ENCODE measurements around the gene NASP.

DNA sequence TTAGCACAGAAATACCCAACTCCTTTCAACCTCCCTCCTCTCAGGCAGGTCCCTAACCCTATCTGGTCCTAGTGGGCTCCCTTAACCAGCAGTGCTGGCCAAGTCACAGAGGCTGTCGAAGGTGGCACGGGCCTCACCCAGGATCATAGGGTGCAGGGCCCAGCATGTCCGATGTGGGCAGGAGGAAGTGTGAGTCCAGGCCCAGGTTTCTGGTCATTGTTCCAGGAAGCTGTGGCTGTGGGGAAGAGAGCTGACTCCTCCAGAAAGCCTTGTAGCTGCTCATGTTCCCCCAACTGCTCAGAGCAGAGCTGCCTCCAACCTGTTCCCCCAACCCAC, 37.6 kb downstream of the NASP start:
- TF ChIP-seq, protein P1, sequence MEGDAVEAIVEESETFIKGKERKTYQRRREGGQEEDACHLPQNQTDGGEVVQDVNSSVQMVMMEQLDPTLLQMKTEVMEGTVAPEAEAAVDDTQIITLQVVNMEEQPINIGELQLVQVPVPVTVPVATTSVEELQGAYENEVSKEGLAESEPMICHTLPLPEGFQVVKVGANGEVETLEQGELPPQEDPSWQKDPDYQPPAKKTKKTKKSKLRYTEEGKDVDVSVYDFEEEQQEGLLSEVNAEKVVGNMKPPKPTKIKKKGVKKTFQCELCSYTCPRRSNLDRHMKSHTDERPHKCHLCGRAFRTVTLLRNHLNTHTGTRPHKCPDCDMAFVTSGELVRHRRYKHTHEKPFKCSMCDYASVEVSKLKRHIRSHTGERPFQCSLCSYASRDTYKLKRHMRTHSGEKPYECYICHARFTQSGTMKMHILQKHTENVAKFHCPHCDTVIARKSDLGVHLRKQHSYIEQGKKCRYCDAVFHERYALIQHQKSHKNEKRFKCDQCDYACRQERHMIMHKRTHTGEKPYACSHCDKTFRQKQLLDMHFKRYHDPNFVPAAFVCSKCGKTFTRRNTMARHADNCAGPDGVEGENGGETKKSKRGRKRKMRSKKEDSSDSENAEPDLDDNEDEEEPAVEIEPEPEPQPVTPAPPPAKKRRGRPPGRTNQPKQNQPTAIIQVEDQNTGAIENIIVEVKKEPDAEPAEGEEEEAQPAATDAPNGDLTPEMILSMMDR (IDR thresholded peaks at IDR 0.05; ENCODE audit: low read depth, low read length) = no peak
- no peak for TF ChIP-seq POLR2A (IDR thresholded peaks at IDR 0.05; ENCODE audit: extremely low read depth, insufficient read length)
- TF ChIP-seq MYC (IDR thresholded peaks at IDR 0.05; ENCODE audit: low read depth, low read length) = no peak
